Inferior parietal cortex (tissue), 1 donor: Measurements from ENCODE around the gene SLC16A2.
A peak's percentile ranks its signal among the peaks of the same experiment; 100 is the strongest.

Source experiments
- DNase-seq: peaks from one replicate; pipeline ENCODE4 v3.0.0-alpha.2; 2016; ENCODE audit errors: extremely low spot score

SLC16A2 gene

DNA sequence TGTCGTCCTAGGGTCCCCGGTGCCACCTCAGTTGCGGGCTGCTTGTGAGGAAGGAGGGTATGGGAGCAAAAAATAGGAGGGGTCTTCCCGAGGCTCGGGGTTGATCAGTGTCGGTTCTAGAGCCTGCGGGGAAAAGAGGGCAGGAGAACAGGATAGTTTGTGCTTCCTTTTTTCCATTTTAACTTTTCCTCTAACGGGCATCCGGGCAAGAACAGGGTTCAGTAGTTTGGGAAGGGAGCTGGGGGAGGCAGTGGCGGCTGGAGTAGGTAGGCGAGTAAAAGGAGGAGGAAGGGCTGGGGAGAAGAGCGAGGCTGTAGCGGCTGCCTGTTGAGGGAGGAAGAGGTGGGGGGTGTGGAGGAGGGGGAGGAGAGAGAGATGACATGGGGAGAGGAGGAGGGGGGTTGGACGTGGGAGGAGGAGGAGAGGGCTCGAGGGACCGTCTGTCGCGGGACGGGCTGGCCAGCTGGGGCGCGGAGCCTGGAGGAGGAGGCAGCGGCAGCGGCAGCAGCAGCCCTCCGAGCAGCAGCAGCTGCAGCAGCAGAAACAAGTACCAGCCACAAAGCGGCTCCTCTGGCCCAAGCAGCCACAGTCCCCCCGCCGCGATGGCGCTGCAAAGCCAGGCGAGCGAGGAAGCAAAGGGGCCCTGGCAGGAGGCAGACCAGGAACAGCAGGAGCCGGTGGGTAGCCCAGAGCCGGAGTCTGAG is at the start of gene SLC16A2:
TSS of gene SLC16A2 (plus strand) at position 458 of the 704 bp plus-strand sequence. CDS start at position 603, 145 bp downstream.
- DNase-seq: no peak

DNA sequence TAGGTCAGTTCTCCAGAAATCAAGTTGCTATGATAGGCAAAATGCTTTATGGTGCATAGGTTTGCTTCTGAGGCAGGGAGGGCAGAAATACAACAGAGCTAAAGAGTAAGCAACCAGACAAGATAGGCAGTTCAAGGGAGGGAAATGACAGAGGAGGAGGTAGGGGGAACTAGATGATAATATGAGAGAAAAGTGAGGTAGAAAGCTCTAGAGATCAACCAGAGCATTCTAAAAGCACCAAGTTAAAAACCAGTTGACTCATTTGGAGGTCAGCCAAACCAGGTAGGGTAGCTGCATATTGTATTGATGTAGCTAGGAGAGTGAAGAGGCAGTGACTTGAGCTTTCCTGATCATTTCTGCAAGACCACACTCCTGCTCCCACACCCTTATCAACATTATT is 49.0 kb upstream of the SLC16A2 start:
- DNase-seq: no peak

DNA sequence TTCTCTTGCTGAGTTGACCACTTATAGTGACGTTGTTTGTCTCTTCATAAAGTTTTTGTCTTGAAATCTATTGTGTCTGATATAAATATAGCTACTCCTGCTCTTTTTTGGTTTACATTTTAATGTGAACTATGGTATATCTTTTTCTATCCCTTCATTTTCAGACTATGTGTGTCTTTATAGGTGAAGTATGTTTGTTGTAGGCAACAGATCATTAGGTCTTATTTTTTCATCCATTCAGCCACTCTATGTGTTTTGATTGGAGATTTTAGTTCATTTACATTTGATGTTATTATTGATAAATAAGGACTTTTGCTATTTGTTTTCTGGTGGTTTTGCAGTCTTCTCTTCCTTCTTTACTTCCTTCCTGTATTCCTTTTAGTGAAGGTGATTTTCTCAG is 44.0 kb upstream of the SLC16A2 start:
- no peak for DNase-seq

DNA sequence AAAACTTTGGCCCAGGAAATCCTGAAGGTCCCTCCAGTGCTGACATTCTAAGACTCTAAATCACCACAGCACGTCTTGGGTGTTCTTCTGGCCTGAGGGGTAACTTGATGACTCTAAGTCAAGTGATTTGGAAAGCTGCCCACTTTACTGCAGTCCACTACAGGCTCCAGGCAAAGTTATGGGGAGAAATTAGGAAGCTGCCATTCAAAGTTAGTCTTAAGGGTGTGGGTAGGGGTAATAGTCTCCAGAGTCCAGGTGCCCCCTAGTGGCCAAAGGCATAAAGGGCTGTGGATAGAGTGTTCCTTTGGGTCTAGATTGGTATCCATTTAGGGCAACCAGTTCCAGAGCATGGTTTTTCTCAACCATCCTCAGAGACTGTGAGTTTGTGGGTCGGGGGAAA is 38.7 kb upstream of the SLC16A2 start:
- DNase-seq: peak; percentile 52

DNA sequence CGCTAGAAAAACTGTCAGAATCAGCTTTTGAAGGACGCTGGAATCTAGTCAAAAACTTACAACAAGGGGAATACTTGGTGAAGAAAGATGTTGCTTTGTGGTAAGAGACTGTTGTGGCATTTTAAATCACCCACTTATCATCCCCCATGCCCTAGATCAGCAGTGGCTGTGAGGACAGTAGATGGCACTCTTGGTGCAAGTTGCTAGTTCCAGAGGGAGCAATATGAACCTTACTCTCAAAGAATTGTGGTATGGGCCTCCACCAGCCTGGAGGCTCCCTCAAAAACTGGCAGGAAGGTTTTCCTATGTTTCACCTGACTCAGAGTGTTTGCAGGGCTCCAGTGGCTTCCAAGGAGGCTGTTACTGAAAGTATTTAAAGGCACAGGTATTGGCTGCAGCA is 37.7 kb upstream of the SLC16A2 start:
- DNase-seq: peak; percentile 46

DNA sequence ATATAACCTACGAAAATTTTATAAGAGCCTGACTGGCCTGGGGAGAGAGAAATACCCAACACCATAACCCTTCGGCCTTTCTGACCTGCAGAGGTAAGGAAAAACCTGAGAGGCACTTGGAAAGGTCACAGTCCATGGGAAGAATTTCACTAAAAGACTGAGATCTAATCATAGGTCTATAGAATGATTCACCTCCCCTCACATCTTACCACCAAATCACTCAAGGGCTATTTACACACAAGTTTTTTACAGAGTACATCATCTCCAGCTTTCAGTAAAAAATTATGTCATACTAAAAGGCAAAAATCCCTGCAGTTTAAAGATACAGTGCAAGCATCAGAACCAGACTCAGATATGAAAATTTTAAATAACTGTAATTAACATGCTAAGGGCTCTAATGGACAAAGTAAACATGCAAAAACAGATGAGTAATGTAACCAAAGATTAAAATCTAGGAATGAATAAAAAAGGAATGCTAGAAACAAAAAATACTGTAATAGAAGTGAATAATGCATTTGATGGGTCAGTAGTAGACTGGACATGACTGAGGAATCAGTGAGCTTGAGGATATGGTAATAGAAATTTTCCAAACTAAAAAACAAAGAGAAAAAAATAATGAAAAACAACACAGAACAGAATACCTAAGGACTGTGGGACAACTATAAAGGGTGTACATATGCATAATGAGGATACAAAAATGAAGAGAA is 32.1 kb upstream of the SLC16A2 start:
- DNase-seq: no peak

DNA sequence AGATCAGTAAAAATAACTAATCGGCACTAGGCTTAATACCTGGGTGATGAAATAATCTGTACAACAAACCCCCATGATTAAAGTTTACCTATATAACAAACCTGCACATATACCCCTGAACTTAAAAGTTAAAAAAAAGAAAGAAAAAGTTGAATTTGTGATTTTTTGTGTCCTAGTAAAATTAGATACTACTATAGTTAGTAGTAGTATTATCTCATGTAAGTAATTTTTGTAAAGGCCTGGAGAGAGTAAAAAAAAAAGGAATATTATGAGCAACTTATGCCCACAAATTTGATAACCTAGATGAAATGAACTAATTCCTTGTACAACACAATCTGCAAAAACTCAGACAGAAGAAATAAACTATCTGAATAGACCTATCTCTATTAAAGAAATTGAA is 25.7 kb upstream of the SLC16A2 start:
- no peak for DNase-seq

DNA sequence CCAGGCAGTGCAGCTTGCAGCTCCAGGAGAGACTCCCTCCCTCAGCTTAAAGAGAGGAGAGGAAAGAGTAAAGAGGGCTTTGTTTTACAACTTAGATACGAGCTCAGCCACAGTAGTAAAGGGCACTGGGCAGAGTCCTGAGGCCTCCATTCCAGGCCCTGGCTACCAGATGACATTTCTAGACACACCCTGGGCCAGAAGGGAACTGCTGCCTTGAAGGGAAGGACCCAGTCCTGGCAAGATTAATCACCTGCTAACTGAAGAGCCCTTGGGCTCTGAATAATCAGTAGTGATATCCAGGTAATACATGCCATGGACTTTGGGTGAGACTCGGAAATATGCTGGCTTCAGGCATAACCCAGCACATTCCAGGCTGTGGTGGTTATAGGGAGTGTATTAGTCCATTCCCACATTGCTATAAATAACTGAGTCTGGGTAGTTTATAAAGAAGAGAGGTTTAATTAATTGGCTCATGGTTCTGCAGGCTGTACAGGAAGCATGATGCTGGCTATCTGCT is 15.3 kb upstream of the SLC16A2 start:
- no peak for DNase-seq

DNA sequence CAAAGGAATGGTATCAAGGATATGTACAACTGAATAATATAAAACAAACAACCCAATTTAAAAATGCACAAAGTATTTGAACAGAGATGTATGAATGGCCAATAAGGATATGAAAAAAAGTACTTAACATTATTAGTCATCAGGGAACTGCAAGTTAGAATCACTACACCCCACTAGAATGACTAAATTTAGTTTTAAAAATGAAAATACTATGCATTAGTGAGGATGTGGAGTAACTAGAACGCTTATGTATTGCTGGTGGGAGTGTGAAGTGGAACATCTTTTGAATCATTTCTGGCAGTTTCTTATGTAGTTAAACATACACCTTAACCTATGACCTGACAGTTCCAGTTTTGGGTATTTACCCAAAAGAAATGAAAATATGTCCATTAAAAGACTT is 13.0 kb upstream of the SLC16A2 start:
- DNase-seq: no peak

DNA sequence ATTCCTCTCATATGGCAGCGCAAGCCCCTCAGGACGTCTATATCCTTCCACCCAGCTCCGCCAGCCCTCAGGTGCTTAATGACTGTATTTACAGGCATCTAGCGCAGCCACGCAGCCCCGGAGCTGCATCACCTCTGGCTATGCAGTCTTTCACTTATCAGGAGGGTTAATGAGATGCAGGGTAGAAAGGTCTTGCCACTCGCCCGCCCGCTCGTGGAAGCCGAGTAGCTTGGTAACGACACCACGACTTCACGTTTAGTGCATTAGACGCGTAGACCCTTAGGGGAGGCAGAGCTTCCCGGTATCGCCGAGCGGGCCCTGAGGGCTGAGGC is 1.5 kb upstream of the SLC16A2 start:
- no peak for DNase-seq

DNA sequence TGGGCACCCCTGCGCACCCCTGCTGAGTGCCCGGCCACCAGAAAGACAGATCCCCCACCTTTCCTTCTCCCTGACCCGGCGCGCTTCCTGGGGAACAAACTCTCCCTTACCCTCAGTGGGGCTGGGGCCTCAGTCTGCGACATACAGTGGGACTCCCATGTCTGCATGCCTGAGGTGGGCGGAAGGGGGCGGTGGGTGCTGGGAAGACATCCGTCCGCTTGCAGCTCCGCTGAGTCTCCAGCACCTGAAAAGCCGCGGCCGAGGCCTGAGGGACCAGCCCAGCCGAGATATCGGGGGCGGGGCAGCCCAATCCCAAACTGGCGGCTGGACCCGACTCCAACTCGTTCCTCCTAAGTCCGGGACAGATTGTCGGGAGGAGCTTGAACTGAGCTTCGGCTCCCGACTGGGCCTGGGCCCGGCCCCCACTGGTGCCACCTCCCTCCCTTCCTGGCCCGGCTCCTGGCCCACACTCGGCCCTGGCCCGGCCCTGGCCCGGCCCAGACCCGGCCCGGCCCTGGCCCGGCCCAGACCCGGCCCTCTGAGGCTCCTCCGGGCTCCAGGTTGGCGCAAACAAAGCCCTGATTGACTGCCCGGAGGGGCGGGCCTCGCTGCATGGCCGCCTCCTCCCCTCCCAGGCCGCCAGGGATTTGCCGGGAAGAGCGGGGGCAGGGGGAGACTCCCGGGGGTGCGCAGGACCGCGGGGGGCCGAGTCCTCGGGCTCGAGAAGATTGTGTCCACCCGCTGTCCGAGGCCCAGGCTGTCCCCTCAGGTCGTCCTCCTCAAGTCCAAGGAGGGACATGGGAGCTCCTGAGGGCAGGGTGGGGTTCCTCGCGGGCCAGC is 877 bp upstream of the SLC16A2 start:
- no peak for DNase-seq

DNA sequence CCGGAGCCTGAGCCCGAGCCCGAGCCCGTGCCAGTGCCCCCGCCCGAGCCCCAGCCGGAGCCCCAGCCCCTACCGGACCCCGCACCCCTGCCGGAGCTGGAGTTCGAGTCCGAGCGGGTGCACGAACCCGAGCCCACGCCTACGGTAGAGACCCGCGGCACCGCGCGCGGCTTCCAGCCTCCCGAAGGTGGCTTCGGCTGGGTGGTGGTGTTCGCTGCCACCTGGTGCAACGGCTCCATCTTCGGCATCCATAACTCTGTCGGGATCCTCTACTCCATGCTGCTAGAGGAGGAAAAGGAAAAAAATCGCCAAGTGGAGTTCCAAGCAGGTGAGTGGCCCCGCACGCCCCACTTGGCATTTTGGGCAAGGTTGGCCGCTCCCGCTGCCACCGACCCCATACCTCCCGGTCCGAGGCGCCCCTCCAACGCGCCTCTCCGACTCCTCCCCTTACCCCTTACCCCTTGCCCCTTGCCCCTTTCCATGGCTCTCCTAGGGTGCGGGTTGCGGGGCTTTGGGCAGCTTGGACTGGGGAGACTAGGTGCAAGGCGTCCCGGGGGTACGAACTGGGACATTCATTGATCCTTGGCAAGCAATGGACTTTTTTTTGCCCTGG is 553 bp downstream of the SLC16A2 start:
- DNase-seq: no peak

DNA sequence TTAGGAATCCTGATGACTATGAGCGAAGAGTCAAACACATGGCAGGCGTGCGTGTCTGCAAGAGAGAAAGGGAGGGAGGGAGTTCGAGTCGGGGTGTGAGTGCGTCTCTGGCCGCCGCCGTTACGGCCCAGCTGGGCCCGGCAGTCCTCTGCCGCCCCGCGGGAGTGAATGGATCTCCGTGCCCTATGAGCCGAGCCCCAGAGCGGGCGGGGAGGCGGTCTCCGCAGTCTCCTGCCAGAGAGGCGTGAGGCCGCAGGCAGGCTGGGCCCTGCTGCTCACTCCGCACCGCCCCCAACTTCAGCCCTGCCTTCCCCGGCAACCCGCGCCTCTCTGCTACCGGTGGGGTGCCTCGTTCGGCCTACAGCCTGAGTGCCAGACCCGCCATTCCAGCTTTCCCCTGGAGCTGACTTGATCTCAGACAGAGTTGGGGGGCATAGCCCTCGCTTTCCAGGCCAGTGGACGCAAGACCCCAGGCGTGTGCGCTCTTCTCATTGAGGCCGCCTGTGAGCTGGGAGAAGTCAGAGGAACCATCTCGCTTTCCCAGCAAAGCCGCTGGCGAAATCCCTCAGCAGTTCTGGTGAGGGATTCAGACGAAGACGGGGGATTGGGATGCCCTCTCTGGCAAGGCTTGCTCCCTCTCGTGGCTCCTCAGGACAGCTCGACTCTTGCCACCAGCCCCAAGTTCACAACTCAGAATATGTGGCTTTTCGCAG is 1.4 kb downstream of the SLC16A2 start:
- peak; percentile 25 for DNase-seq

DNA sequence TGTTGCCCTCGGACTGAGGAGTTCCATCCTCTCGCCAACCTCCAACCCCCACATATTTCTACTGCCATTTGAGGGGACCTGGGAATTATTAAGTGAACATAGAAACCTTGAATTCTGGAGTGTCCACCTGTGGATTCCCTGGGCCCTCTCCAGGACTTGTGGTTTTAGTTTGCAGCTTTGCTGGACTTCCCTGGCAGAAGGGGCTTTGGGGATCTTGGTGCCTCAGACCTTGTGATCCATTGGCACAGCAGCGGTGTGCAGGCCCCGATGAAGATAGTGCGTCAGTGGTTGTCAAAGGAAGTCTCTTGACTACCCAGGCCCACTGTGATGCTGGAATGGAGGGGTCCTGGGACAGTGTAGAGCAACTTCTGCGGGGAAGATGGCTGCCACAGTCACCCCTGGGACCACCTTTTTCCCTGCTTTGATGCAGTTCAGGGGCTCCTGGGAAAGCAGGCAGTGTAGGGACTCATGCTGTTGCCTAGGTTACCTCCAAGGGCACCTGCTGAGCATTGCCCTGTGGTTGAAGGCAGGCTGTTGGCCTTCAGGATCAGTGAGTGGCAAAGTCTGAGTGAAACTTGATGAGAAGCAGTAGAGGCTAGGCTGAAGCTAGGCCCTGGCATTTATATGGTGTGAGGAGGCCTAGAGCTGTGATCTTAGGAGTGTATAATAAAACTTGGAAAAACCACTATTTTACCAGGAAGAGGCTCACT is 2.2 kb downstream of the SLC16A2 start:
- DNase-seq: no peak

DNA sequence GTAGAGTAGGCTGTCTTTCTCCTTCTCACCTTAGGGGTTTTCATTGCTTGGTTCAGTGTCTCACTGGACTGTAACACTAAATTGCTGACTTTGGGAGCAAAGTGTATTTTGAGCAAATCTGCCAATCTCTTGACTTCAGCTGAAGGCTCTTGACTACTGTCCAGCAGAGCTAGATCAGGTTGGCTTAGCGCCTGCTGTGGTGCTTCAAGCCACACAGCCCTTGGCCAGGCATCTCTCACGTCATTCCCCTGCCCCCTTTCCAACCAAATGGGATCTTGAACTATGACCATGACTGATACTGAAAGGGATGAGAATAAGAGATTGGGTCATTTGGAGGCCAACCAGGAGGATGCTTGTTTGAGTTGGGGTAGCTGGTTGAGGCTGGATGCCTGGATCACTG is 4.8 kb downstream of the SLC16A2 start:
- DNase-seq: no peak

DNA sequence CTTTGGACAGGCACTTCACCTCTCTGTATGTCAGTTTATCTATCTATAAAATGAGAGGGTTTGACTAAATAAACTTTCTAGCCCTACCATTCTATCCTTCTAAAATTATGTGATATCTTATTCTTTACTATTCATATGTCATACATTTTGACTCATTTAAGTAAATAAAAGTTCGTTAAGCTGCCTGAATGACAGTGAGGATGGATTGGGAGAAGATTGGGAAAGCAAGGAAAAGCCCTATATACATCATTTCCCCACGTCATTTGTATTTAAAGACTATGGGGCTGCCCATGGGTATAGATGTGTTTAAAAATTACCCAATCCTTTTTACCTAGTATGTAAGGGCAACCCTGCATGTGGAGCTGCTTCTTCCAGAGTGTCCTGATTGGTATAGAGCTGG is 5.3 kb downstream of the SLC16A2 start:
- no peak for DNase-seq

DNA sequence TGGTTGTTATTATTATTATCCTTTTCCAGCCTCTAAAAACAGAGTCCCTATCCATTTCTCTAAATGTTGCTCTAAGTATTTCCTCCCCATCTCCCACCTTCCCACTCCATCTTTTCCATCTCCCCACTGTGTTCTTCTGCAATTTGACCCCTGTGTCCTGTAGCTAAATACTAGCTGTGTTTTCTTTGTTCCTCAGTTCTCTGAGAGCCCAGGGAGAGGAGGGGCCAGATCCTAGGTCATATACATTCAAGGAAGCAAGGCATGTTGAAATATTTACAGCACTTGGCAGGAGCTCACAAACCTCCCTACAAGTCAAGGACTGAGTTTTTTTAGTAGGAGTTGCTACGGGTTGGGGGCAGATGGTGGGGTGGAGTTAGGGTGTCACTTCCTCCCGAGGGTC is 10.5 kb downstream of the SLC16A2 start:
- no peak for DNase-seq

DNA sequence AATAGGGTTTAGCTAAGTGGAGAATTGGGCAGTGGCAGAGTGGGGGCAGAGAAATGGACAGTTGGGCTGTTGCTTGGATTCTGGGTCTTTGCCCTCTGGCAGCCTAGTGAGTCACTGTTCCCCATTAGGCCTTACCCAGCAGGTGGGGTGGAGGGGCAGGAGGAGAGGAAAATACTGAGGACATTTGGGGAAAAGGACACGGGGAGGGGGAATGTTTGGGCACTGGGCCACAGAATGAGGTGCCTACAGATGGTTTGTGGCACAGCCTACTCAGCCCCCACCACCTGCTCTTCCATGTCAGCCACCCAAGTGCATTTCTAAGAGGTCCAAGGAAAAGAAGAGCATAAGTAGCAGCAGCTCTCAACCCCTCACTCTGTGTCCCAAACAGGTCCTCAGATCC is 13.0 kb downstream of the SLC16A2 start:
- DNase-seq: no peak

DNA sequence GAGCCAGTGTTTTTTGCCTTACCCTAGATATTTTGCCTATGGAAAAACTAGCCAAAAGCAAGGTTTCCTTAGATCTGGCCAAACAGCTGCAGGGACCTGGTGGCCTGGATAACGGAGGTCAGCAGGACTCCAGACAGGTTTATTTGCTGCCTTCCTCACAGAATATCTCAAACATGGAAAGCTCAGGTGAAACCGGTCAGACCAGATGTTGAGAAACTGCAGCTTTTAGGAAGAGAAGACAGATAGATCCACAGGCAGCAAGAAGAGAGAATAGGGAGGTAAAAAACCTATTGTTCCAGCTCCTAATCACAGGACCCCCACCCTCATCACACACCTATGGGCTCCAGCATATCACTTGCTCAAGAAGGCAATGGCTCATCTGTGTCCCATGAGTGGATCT is 16.2 kb downstream of the SLC16A2 start:
- no peak for DNase-seq

DNA sequence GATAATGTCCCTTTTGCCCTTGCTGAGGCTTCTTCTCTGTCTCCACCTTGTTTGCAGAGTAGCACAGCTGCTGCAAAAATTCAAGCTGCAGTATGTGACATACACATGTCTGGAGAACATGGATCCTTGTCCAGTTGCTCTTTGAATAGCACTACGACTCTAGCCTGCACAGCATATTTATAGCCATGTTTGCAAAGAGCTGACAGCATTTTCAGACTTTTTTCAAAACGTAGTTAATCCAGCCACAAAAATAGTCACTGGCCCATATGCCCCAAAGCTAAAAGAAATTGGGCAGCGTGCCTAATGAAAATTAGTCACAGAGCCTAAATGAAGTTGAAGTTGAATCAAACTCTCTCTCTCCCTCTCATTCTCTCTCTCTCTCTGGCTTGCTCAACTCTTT is 17.5 kb downstream of the SLC16A2 start:
- peak; percentile 35 for DNase-seq

DNA sequence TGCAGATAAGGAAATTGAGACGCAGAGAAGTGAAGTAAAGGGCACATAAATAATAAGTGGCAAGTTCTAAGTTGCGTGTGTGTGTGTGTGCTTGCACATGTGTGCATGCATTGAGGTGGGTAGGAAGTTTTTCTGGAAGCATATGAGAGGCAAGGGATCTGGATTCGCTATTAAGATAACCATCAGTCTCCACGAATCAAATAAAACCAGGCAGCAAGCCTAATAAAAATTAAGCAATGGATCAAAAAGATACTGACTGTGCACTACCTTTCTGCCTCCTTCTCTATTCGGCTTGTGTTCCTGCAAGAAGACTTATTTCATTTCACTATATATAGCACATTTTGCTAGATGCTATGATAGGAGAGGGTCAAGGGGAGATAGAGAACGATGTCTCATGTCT is 23.8 kb downstream of the SLC16A2 start:
- DNase-seq: no peak
